Adipocyte (in vitro differentiated cells): ENCODE data around the gene TCERG1L.

Experiments used
- DNase-seq: peaks from one replicate; pipeline ENCODE4 v3.0.0-alpha.2; 2015; ENCODE audit warnings: low read depth
- H3K27me3 ChIP-seq: replicated peaks from 2 replicates; pipeline ENCODE4 v1.7.0; 2013; ENCODE audit warnings: mild to moderate bottlenecking, low read length, moderate library complexity; ENCODE audit not compliant: control insufficient read depth, insufficient read depth
- H3K36me3 ChIP-seq: 2 replicates; pipeline ENCODE4 v1.7.0; 2013; ENCODE audit warnings: low read length, mild to moderate bottlenecking, moderate library complexity; ENCODE audit not compliant: control insufficient read depth, insufficient read depth, severe bottlenecking
- H3K4me1 ChIP-seq: 2 replicates; pipeline ENCODE4 v1.7.0; 2013; ENCODE audit warnings: mild to moderate bottlenecking, low read length, moderate library complexity; ENCODE audit not compliant: control insufficient read depth, insufficient read depth
- H3K4me3 ChIP-seq: 2 replicates; pipeline ENCODE4 v1.7.0; 2013; ENCODE audit warnings: mild to moderate bottlenecking, low read length, moderate library complexity
- H3K9ac ChIP-seq: 2 replicates; pipeline ENCODE4 v1.7.0; 2013; ENCODE audit warnings: mild to moderate bottlenecking, low read length, moderate library complexity
- H3K9me3 ChIP-seq: 2 replicates; pipeline ENCODE4 v1.7.0; 2013; ENCODE audit warnings: mild to moderate bottlenecking, low read length, moderate library complexity; ENCODE audit not compliant: control insufficient read depth

TCERG1L gene

DNA sequence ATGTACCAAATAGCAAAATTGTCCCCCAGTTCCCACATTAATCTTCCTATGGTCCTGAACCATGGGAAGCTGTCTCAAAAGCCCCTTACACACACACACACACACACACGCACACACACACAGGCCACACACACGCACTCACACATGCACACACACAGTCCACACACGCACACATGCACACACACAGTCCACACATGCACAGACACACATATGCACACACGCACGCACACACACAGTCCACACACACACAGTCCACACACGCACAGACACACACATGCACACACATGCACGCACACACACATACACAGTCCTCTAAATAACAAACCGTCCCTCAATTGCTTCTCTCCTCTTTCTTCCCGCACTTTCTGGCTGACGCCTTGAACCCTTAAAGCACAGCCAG, 265.3 kb downstream of the TCERG1L start:
- H3K27me3 ChIP-seq: no peaks in the 10 kb centered on the region
- no peak overlapping the region for H3K9ac ChIP-seq
- H3K36me3 ChIP-seq: no peaks in the 10 kb centered on the region
- no peaks in the 10 kb centered on the region for H3K4me1 ChIP-seq
- no peak for DNase-seq
- H3K4me3 ChIP-seq: no peak overlapping the region
- no peaks in the 10 kb centered on the region for H3K9me3 ChIP-seq

DNA sequence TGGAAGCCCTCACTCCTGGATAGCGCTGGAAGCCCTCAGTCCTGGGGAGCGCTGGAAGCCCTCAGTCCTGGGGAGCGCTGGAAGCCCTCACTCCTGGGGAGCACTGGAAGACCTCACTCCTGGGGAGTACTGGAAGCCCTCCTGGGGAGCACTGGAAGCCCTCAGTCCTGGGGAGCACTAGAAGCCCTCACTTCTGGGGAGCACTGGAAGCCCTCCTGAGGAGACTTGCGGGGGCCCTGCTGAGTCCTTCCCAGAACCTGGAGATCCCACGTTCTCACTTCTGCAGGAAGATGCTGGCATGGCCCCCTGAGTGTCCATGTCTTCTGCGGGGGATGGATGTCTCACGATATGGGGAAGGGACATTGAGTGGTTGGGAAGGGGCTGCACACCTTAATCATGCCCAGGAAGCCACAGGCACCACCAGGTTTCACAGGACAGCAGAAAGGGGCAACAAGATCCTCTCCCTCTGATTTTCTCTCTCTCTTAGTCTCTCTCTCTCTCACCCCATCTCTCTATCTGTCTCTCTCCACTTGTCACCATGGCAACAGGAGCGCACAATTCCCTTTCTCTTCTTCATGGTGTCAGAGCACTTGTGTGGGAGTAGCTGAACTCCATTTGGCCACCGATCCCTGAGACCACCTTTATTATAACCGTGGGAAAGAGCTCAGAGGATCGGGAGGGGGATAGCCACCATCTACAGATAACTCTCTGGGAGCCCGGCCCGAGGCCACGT, 267.0 kb downstream of the TCERG1L start:
- H3K9ac ChIP-seq: no peak overlapping the region
- H3K9me3 ChIP-seq: peaks cover 16% of the 10 kb centered on the region
- H3K4me1 ChIP-seq: no peaks in the 10 kb centered on the region
- DNase-seq: no peak
- H3K4me3 ChIP-seq: no peak overlapping the region
- H3K27me3 ChIP-seq: no peaks in the 10 kb centered on the region
- H3K36me3 ChIP-seq: no peaks in the 10 kb centered on the region

DNA sequence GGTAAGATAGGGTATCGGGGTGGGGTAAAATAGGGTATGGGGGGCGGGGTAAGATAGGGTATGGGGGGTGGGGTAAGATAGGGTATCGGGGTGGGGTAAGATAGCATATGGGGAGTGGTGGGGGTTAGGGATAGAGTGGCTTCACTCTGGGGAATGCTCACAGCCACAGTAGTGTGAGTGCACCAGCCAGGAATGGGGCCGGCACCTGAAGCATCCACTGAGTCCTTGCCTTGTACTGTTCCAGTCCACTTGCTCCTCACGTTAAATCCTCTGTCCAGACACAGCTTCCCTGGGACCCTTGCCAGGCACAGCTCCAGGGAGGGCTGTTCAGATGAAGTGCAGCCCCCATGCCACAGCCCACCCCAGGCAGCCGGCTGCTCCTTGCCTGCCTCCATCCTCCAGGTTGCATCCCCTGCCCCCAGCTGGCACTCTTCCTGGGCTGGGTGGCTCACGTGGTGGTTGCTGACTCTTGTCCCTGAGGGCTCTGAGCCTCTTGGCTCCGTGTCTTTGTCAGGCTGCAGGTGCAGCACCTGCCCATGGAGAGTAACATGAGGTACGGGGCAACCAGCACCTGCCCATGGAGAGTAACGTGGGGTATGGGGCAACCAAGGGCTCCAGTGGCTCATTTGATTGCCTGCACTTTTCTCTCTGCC, 268.4 kb downstream of the TCERG1L start:
- Histone ChIP-seq H3K4me3 (no peak overlapping the region), H3K27me3 (no peaks in the 10 kb centered on the region), H3K9ac (no peak overlapping the region), H3K4me1 (no peaks in the 10 kb centered on the region), H3K9me3 (peaks cover 17% of the 10 kb centered on the region), H3K36me3 (no peaks in the 10 kb centered on the region)
- no peak for DNase-seq
